WTC11 (cell line): ENCODE measurements around the gene PCSK2. TPM values are rescaled to one million over a fixed set of nuclear protein-coding genes. Genes with fewer than 3 reads are reported as not detected.

Experiments
- ATAC-seq: fragments of 200-7000 bp; cut with Tn5 transposase; 2 replicates; pipeline ENCODE4 v1.10.0; 2021; ENCODE audit warnings: mild to moderate bottlenecking, moderate library complexity
- CTCF ChIA-PET: fragments of 300-600 bp; sonication (Branson Sonifier 250); formaldehyde crosslinking; loops from one replicate; lab custom pipeline; 2021; ENCODE audit warnings: antibody characterized with exemption; lab: Charles Lee
- POLR2A ChIA-PET: fragments of 350-600 bp; sonication (Branson Sonifier 250); formaldehyde crosslinking; loops from one replicate; lab custom pipeline; 2021; ENCODE audit warnings: antibody characterized with exemption; lab: Charles Lee
- DNase-seq: peaks from one replicate; pipeline ENCODE4 v3.0.0; 2021; ENCODE audit warnings: low spot score
- H3K27ac Mint-ChIP-seq: 2 replicates; pipeline ENCODE4 v1.8.0; 2021; ENCODE audit warnings: mixed read lengths
- H3K27me3 Mint-ChIP-seq: 2 replicates; pipeline ENCODE4 v1.8.0; 2021; ENCODE audit warnings: low read depth, mild to moderate bottlenecking, moderate library complexity, mixed read lengths
- H3K36me3 Mint-ChIP-seq: 2 replicates; pipeline ENCODE4 v1.8.0; 2021; ENCODE audit warnings: mixed read lengths
- H3K4me1 Mint-ChIP-seq: 2 replicates; pipeline ENCODE4 v1.8.0; 2022; ENCODE audit warnings: mixed read lengths
- H3K4me3 Mint-ChIP-seq: 2 replicates; pipeline ENCODE4 v1.8.0; 2021; ENCODE audit warnings: mild to moderate bottlenecking, moderate library complexity, mixed read lengths
- H3K9me3 Mint-ChIP-seq: 2 replicates; pipeline ENCODE4 v1.8.0; 2021; ENCODE audit warnings: mixed read lengths
- AR ChIP-seq: fragments of 250-450 bp; sonication (Bioruptor Pico); IDR thresholded peaks from 2 replicates; pipeline ENCODE4 v1.9.0; 2021; ENCODE audit warnings: mild to moderate bottlenecking
- ATF2 ChIP-seq: sonication (generic); formaldehyde crosslinking; IDR thresholded peaks from 2 replicates; pipeline ENCODE4 v1.8.1; 2022; ENCODE audit warnings: low read depth, missing genetic modification reagents, borderline replicate concordance
- CBFB ChIP-seq: sonication (generic); formaldehyde crosslinking; IDR thresholded peaks from 2 replicates; pipeline ENCODE4 v1.8.1; 2022; ENCODE audit warnings: mild to moderate bottlenecking, low read depth, missing genetic modification reagents
- EMX1 ChIP-seq: fragments of 250-450 bp; sonication (Bioruptor Pico); IDR thresholded peaks from 2 replicates; pipeline ENCODE4 v1.8.0; 2021; ENCODE audit warnings: mild to moderate bottlenecking
- FOXK1 ChIP-seq: sonication (generic); formaldehyde crosslinking; IDR thresholded peaks from 2 replicates; pipeline ENCODE4 v1.8.0; 2022; ENCODE audit warnings: mild to moderate bottlenecking, moderate library complexity, missing genetic modification reagents
- FOXP4 ChIP-seq: sonication (generic); formaldehyde crosslinking; IDR thresholded peaks from 2 replicates; pipeline ENCODE4 v1.8.0; 2022; ENCODE audit warnings: mild to moderate bottlenecking, missing genetic modification reagents
- GABPB1 ChIP-seq: sonication (generic); formaldehyde crosslinking; IDR thresholded peaks from 2 replicates; pipeline ENCODE4 v1.8.1; 2023; ENCODE audit warnings: mild to moderate bottlenecking, missing genetic modification reagents
- MAX ChIP-seq: sonication (generic); formaldehyde crosslinking; IDR thresholded peaks from 2 replicates; pipeline ENCODE4 v1.8.0; 2022; ENCODE audit warnings: mild to moderate bottlenecking, missing genetic modification reagents
- PREB ChIP-seq: sonication (generic); formaldehyde crosslinking; IDR thresholded peaks from 2 replicates; pipeline ENCODE4 v1.8.1; 2022; ENCODE audit warnings: mild to moderate bottlenecking, missing genetic modification reagents, moderate library complexity, borderline replicate concordance
- SMAD3 ChIP-seq: sonication (generic); formaldehyde crosslinking; IDR thresholded peaks from 2 replicates; pipeline ENCODE4 v1.8.0; 2022; ENCODE audit warnings: missing genetic modification reagents, mild to moderate bottlenecking, borderline replicate concordance
- SOX15 ChIP-seq: fragments of 250-450 bp; sonication (Bioruptor Pico); IDR thresholded peaks from 2 replicates; pipeline ENCODE4 v1.9.0; 2021; ENCODE audit warnings: mild to moderate bottlenecking
- ZNF263 ChIP-seq: sonication (generic); formaldehyde crosslinking; IDR thresholded peaks from 2 replicates; pipeline ENCODE4 v1.8.1; 2022; ENCODE audit warnings: low read depth, mild to moderate bottlenecking, moderate library complexity, missing genetic modification reagents
- ZNF512 ChIP-seq: sonication (generic); formaldehyde crosslinking; IDR thresholded peaks from 2 replicates; pipeline ENCODE4 v1.8.1; 2022; ENCODE audit warnings: missing genetic modification reagents, borderline replicate concordance
- ZSCAN18 ChIP-seq: fragments of 250-450 bp; sonication (Bioruptor Pico); IDR thresholded peaks from 2 replicates; pipeline ENCODE4 v2.1.2; 2022; ENCODE audit warnings: mild to moderate bottlenecking, moderate library complexity
- total RNA-seq: library from RNA; stranded (reverse); gene quantifications from 3 replicates; pipeline ENCODE4 v1.2.3, GENCODE V29; 2021
- TF ChIP-seq, protein P1 (sequence below): fragments of 250-450 bp; sonication (Bioruptor Pico); IDR thresholded peaks from 2 replicates; pipeline ENCODE4 v1.9.0; 2021; ENCODE audit warnings: moderate library complexity, mild to moderate bottlenecking, inconsistent platforms, borderline replicate concordance
- TF ChIP-seq, protein P2 (sequence below): sonication (generic); formaldehyde crosslinking; IDR thresholded peaks from 2 replicates; pipeline ENCODE4 v1.8.0; 2022; ENCODE audit warnings: missing genetic modification reagents

The PCSK2 gene
- total RNA-seq, 1 experiment from 2014 or later = 0.74 TPM

- no peak overlapping the region for H3K27ac Mint-ChIP-seq
- H3K4me3 Mint-ChIP-seq = no peak overlapping the region
- peaks cover 8% of the 10 kb centered on the region for H3K4me1 Mint-ChIP-seq
- TF ChIP-seq PREB (CRISPR knock-in tag) = no peak
- TF ChIP-seq, protein P1, sequence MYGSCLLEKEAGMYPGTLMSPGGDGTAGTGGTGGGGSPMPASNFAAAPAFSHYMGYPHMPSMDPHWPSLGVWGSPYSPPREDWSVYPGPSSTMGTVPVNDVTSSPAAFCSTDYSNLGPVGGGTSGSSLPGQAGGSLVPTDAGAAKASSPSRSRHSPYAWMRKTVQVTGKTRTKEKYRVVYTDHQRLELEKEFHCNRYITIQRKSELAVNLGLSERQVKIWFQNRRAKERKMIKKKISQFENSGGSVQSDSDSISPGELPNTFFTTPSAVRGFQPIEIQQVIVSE (CRISPR knock-in tag) = no peak
- no peak for TF ChIP-seq FOXP4 (CRISPR knock-in tag)
- TF ChIP-seq, protein P2, sequence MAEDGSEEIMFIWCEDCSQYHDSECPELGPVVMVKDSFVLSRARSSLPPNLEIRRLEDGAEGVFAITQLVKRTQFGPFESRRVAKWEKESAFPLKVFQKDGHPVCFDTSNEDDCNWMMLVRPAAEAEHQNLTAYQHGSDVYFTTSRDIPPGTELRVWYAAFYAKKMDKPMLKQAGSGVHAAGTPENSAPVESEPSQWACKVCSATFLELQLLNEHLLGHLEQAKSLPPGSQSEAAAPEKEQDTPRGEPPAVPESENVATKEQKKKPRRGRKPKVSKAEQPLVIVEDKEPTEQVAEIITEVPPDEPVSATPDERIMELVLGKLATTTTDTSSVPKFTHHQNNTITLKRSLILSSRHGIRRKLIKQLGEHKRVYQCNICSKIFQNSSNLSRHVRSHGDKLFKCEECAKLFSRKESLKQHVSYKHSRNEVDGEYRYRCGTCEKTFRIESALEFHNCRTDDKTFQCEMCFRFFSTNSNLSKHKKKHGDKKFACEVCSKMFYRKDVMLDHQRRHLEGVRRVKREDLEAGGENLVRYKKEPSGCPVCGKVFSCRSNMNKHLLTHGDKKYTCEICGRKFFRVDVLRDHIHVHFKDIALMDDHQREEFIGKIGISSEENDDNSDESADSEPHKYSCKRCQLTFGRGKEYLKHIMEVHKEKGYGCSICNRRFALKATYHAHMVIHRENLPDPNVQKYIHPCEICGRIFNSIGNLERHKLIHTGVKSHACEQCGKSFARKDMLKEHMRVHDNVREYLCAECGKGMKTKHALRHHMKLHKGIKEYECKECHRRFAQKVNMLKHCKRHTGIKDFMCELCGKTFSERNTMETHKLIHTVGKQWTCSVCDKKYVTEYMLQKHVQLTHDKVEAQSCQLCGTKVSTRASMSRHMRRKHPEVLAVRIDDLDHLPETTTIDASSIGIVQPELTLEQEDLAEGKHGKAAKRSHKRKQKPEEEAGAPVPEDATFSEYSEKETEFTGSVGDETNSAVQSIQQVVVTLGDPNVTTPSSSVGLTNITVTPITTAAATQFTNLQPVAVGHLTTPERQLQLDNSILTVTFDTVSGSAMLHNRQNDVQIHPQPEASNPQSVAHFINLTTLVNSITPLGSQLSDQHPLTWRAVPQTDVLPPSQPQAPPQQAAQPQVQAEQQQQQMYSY (CRISPR knock-in tag) = no peak
- TF ChIP-seq ATF2 (CRISPR knock-in tag) = no peak
- no peak for TF ChIP-seq AR (CRISPR knock-in tag)
- no peak for TF ChIP-seq ZNF512 (CRISPR knock-in tag)
- no peak for TF ChIP-seq ZSCAN18
- TF ChIP-seq SOX15 = no peak
- no peak for TF ChIP-seq ZNF263 (CRISPR knock-in tag)
- TF ChIP-seq EMX1 (CRISPR knock-in tag) = no peak
- no peak for TF ChIP-seq MAX
- no peak for TF ChIP-seq GABPB1 (CRISPR knock-in tag)
- no peak for TF ChIP-seq CBFB (CRISPR knock-in tag)
- TF ChIP-seq SMAD3 (CRISPR knock-in tag) = no peak
- no peak for TF ChIP-seq FOXK1 (CRISPR knock-in tag)
- ChIA-PET CTCF (interaction anchor here (0.7 to 1.2 kb wide), 3 partner anchors 9 to 712 kb away, joined by 3 read pairs; partner anchors contain the start of gene RRBP1), POLR2A (no interaction called here)
- H3K36me3 Mint-ChIP-seq = no peaks in the 10 kb centered on the region
- H3K27me3 Mint-ChIP-seq = no peaks in the 10 kb centered on the region
- ATAC-seq (no peak), DNase-seq (no peak)
- H3K9me3 Mint-ChIP-seq = peaks cover 8% of the 10 kb centered on the region
Measured at GRCh38 chr20:17513939-17514338, 287.1 kb downstream of the PCSK2 start.
